Measurements from ENCODE around the gene KCNN3.

DNA sequence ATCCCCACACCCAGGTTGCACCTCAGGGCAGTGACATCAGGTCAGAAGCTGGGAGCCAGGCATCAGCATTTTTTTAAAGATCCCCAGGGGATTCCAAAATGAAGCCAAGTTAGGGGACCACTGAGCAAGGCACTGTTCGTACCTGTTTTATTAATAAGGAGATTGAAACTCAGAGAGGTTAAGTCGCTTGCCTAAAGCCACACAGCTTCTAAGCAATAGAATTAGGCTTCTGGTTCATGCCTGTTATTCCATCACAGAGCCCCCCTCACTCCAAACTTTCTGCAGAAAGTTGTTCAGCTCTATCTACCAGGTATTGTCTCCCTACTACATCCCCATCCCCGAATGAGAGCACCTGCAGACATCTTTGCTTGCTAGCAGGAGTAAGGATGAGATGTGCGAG lies 28.7 kb downstream of the KCNN3 start:
- TF ChIP-seq, protein P1, sequence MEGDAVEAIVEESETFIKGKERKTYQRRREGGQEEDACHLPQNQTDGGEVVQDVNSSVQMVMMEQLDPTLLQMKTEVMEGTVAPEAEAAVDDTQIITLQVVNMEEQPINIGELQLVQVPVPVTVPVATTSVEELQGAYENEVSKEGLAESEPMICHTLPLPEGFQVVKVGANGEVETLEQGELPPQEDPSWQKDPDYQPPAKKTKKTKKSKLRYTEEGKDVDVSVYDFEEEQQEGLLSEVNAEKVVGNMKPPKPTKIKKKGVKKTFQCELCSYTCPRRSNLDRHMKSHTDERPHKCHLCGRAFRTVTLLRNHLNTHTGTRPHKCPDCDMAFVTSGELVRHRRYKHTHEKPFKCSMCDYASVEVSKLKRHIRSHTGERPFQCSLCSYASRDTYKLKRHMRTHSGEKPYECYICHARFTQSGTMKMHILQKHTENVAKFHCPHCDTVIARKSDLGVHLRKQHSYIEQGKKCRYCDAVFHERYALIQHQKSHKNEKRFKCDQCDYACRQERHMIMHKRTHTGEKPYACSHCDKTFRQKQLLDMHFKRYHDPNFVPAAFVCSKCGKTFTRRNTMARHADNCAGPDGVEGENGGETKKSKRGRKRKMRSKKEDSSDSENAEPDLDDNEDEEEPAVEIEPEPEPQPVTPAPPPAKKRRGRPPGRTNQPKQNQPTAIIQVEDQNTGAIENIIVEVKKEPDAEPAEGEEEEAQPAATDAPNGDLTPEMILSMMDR (IDR thresholded peaks at IDR 0.05 in 4 of 5, conservative IDR thresholded peaks at IDR 0.05 in 1 of 5): no peak
- no peak for TF ChIP-seq POLR2A (IDR thresholded peaks at IDR 0.05)
